Embryonic facial prominence (tissue), 1 donor: ENCODE data around the gene TREM1.
"Not testable (repeated sequence)": the region's sequence is repeated elsewhere in the genome, so short reads cannot be mapped to it uniquely, and the experiment has no call there.

Source experiments
- DNase-seq: peaks from one replicate; pipeline ENCODE4 v3.0.0-alpha.2; 2016; ENCODE audit errors: extremely low spot score

Gene TREM1

GRCh38 chr6:41258196-41258493, 28.3 kb downstream of the TREM1 start:
- DNase-seq = no peak

GRCh38 chr6:41257369-41258195, 28.9 kb downstream of the TREM1 start:
- peak; percentile 65 for DNase-seq

- DNase-seq = no peak
Measured at GRCh38 chr6:41256383-41256782, 30.1 kb downstream of the TREM1 start.

- no peak for DNase-seq
Measured at GRCh38 chr6:41255638-41256246, 30.7 kb downstream of the TREM1 start.

- no peak for DNase-seq
Measured at GRCh38 chr6:41255110-41255509, 31.4 kb downstream of the TREM1 start.

GRCh38 chr6:41252401-41253169, 33.9 kb downstream of the TREM1 start:
- no peak for DNase-seq

- no peak for DNase-seq
Measured at GRCh38 chr6:41247882-41248705, 38.4 kb downstream of the TREM1 start.

- no peak for DNase-seq
Measured at GRCh38 chr6:41247288-41247865, 39.1 kb downstream of the TREM1 start.

GRCh38 chr6:41246529-41246928, 40.0 kb downstream of the TREM1 start:
- DNase-seq = not testable (repeated sequence)

GRCh38 chr6:41239467-41240159, 46.9 kb downstream of the TREM1 start:
- DNase-seq = no peak

- no peak for DNase-seq
Measured at GRCh38 chr6:41237128-41237527, 49.4 kb downstream of the TREM1 start.

- no peak for DNase-seq
Measured at GRCh38 chr6:41236276-41236675, 50.2 kb downstream of the TREM1 start.

GRCh38 chr6:41232667-41233066, 53.8 kb downstream of the TREM1 start:
- DNase-seq = no peak

GRCh38 chr6:41231246-41231645, 55.2 kb downstream of the TREM1 start:
- DNase-seq = no peak

GRCh38 chr6:41229721-41230120, 56.8 kb downstream of the TREM1 start:
- DNase-seq = no peak

GRCh38 chr6:41228616-41229015, 57.9 kb downstream of the TREM1 start:
- no peak for DNase-seq

- DNase-seq = no peak
Measured at GRCh38 chr6:41228096-41228495, 58.4 kb downstream of the TREM1 start, which contains the start of gene TREML4. TSS of gene TREML4 (plus strand) at chr6:41228349. CDS start at chr6:41228428, 79 bp downstream.

GRCh38 chr6:41226752-41227151, 59.7 kb downstream of the TREM1 start:
- DNase-seq = no peak

- no peak for DNase-seq
Measured at GRCh38 chr6:41224800-41225199, 61.7 kb downstream of the TREM1 start.
